Lung microvascular endothelial cell (primary cell): ENCODE data around the gene COMP. TPM values are rescaled to one million over a fixed set of nuclear protein-coding genes. Genes with fewer than 3 reads are reported as not detected.

Experiments
- DNase-seq, 2 donors: peaks; one replicate each; pipeline versions ENCODE4 v3.0.0 to v3.0.0-alpha.2; 2010; ENCODE audit warnings: low read depth in 2 of 2
- total RNA-seq: library from RNA; depleted of rRNA; stranded (reverse); fragments of >200 nt; gene quantifications from 2 replicates; pipeline ENCODE4 v1.2.1, GENCODE V29; 2014

The COMP gene
- total RNA-seq, 1 donor from 2014 or later, result not detected

GRCh38 chr19:18804139-18804601, 13.1 kb upstream of the COMP start:
- no peak for DNase-seq

GRCh38 chr19:18803550-18804138, 12.5 kb upstream of the COMP start:
- no peak for DNase-seq

- no peak for DNase-seq
Observed at GRCh38 chr19:18802354-18802753, 11.2 kb upstream of the COMP start.

GRCh38 chr19:18800636-18801035, 9.5 kb upstream of the COMP start:
- no peak for DNase-seq

GRCh38 chr19:18800079-18800478, 9.0 kb upstream of the COMP start:
- DNase-seq, result no peak

GRCh38 chr19:18799389-18799970, 8.4 kb upstream of the COMP start:
- no peak for DNase-seq

GRCh38 chr19:18798384-18799352, 7.6 kb upstream of the COMP start:
- DNase-seq, result no peak

- DNase-seq, result no peak
Observed at GRCh38 chr19:18796239-18796638, 5.1 kb upstream of the COMP start.

- DNase-seq, result no peak
Observed at GRCh38 chr19:18795540-18795939, 4.4 kb upstream of the COMP start.

GRCh38 chr19:18794692-18795091, 3.6 kb upstream of the COMP start:
- no peak for DNase-seq

GRCh38 chr19:18794029-18794313, 2.9 kb upstream of the COMP start:
- no peak for DNase-seq

- DNase-seq, result no peak
Observed at GRCh38 chr19:18793144-18794028, 2.3 kb upstream of the COMP start.

- DNase-seq, result no peak
Observed at GRCh38 chr19:18792661-18793060, 1.6 kb upstream of the COMP start.

- no peak for DNase-seq
Observed at GRCh38 chr19:18791315-18791678, 192 bp upstream of the COMP start.

- DNase-seq, result peak in 1 of 2 donors; percentile 34
Observed at GRCh38 chr19:18789883-18790565, 1.1 kb downstream of the COMP start.

- no peak for DNase-seq
Observed at GRCh38 chr19:18789422-18789869, 1.7 kb downstream of the COMP start.

- DNase-seq, result no peak
Observed at GRCh38 chr19:18788529-18789421, 2.3 kb downstream of the COMP start.

- peak; percentile 45 to 55 for DNase-seq
Observed at GRCh38 chr19:18785179-18786124, 5.7 kb downstream of the COMP start.

GRCh38 chr19:18784786-18785120, 6.4 kb downstream of the COMP start:
- DNase-seq, result no peak
